Upper lobe of left lung (tissue), 4 donors: Measurements from ENCODE around the gene DESI2.

ENCODE experiments used
- CTCF ChIP-seq, 6 experiments: fragments of 450-650 bp in 4 of 6; fragments of 200-600 bp in 2 of 6; sonication (generic) in 2 of 6; IDR thresholded peaks; one replicate each; pipeline ENCODE4 v1.5.1; 2016 to 2019; ENCODE audit warnings: antibody characterized with exemption in 6 of 6
- EP300 ChIP-seq, 4 donors: sonication (generic); formaldehyde crosslinking; IDR thresholded peaks; one replicate each; pipeline ENCODE4 v1.5.1; 2017; ENCODE audit warnings: antibody characterized with exemption in 4 of 4, control low read depth in 2 of 4
- POLR2A ChIP-seq, 4 donors: fragments of 450-650 bp; IDR thresholded peaks; one replicate each; pipeline ENCODE4 v1.5.1; 2016 to 2017; ENCODE audit warnings: antibody characterized with exemption in 4 of 4, mild to moderate bottlenecking in 2 of 4
- POLR2AphosphoS5 ChIP-seq, 2 donors: sonication (generic); formaldehyde crosslinking; IDR thresholded peaks; one replicate each; pipeline ENCODE4 v1.5.1; 2017; ENCODE audit warnings: antibody characterized with exemption in 2 of 2

GRCh38 chr1:244735404-244735803 lies 82.5 kb downstream of the DESI2 start:
- no peak for TF ChIP-seq CTCF (IDR thresholded peaks at IDR 0.05)
- TF ChIP-seq POLR2AphosphoS5 (IDR thresholded peaks at IDR 0.05) = no peak
- no peak for TF ChIP-seq POLR2A (IDR thresholded peaks at IDR 0.05)
- TF ChIP-seq EP300 (IDR thresholded peaks at IDR 0.05) = no peak
